HG03103 (cell line): ENCODE results near the gene LYRM2.

ENCODE experiments used
- ATAC-seq: cut with Tn5 transposase; IDR thresholded peaks from one replicate; pipeline ENCODE4 v1.9.1; 2021; ENCODE audit warnings: low read depth; ENCODE audit not compliant: unreplicated experiment

The LYRM2 gene

DNA sequence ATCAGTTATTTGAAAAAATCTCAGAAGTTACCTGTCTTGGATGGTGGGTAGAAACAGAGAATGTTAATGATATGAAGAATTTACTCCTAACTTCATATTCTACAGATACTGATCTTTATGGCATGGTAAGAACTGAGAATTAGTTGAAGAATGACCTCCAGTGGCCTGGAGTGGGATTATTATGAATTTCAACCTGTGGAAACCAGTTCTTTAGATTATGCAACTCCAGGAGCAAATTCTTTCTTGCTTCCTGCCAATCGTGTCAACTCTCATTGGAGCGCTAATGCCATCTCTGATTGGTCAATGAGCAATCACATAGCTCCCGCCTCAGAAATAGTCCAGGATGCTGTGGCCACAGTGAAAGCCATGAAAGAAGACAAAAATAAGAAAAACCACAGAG, 40.6 kb downstream of the LYRM2 start:
- ATAC-seq, result no peak

DNA sequence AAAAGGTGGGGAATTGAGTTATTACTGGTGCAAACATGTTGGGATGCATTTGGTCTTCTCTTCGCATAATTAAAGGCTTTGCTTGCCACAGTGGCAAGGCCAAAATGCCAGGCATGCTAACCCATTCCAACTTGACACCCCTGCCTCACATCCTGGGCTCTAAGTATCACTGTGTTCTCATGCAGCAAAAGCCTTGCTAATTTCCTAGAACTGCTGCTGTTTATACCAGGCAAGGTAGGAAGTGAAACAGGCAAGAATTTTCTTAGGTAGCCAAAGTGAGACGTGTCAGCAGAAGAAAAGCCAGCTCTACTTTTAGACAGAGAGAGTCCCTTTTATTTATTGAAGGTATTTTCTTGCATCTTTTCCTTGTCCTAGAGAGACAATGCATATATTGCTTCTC, 41.2 kb downstream of the LYRM2 start:
- ATAC-seq, result no peak

DNA sequence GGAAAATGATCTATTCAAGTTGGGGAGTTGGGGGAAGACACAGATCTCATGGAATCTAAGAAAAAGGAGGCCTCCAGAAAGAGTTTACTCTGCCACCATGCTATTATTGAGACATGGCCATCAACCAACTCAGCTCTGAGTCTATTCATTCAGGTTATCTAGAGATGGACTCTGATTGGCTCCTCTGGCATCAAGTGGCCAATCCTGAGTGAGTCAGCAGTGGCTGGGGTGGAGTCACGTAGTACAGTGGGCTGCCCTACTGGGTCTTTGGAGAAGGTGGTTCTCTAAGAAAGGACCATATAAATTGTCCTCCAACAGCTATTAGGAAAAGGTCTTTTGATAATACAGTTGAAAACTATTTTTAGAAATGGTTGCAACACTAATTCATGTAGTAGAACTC, 42.1 kb downstream of the LYRM2 start:
- no peak for ATAC-seq

DNA sequence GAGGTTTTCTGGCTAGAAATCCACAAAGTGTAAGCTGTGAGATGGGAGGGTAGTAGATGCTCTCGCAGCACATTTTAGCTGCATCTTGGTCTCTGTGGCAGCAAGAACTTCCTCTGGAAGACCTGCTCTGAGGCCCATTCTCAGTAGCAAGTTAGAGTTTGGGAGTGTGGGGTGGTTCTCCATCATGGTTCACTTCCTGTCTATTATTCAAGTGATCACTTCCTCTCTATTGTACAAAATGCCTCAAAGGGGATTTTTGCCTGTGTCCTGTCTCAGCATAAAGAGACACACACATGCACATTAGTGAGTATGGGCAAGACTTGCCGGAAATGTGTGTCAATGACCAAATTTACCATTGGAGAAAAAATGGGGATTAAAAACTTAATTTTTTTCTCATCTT, 42.5 kb downstream of the LYRM2 start:
- peak; percentile 82 for ATAC-seq

DNA sequence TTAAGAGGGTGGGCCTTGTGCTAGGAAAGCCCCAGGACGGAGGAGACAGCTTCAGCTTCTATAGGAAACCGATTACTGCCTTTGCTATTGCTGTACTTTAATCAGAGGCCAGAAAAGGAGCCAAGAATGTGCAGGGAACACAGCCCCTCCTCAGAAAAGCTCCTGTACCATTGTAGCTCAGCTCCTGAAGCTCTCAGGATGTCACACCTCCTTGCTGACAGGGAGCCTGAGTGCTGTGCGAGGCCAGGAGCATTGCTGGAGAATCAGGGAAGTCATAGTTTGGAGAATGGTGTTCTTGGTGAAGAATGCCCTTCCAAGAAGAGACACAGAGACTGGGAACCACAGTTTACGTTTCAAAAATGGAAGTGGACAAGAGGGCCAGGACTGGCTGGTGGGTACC, 46.8 kb downstream of the LYRM2 start:
- ATAC-seq, result no peak

DNA sequence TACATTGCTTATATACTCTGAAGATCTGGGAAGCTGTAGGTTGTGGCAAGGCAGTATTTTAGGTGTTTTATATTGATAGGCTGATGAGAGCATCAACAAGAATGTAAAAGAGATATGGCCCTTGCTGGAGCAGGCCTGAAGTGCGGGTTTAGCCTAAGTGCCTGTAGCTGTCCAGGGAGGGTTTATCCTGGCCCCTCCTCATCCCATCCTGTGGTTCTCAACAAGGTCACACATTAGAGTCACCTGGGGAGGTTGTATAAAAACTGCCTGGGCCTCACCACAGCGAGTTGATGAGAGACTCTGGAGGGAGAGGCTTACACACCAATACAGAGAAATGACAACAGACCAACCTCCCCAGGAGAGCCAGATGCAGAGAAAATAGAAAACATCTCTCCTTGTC, 48.4 kb downstream of the LYRM2 start:
- ATAC-seq, result no peak

DNA sequence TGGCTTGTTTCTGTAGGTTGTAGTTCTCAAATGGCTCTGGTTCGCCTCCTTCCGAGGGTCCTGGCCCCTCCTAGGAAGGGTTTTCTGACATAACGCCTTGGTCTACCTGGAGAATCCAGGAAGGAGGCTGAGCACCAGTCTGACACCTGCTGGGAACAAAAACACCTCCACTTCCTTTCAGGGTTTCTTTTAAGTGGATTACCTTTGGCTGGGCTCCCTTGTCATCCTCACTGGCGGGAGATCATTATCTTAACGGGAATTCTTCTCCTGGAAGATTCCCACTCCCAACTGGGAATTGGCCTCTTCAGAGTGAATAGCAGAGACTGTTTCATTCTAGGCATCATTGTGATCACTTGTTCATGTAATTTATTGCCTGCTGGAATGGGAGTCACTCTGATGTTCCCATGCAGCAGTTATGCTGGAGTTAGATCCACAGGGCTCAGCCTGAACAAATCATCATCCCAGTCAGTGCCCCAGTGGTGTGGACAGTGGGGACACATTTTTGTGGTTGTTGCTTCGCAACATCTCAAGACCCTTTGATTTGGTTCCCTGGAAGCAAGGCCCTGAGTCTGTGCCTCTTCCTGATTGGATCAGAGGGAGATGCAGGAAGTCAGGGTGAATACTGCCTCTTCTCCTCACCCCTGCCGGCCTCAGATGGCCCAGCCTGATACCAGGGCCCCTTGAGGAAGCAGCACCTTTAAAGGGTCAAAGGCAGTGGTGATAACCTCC, 49.1 kb downstream of the LYRM2 start:
- no peak for ATAC-seq

DNA sequence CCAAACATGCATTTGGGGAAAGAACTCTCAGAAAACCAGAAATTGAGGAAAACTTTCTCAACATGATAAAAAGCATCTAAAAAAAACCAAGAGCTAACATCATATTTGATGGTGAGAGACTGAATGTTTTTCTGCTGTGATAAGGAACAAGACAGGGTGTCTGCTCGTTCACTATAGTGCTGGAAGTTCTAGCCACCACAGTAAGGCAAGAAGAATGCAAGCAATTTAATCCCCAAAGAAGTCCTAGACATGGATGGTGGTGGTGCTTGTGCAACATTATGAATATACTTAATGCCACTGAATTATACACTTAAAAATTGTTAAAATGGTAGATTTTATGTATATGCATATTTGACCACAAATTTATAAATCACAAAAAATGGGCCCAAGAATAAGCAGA, 53.4 kb downstream of the LYRM2 start:
- no peak for ATAC-seq

DNA sequence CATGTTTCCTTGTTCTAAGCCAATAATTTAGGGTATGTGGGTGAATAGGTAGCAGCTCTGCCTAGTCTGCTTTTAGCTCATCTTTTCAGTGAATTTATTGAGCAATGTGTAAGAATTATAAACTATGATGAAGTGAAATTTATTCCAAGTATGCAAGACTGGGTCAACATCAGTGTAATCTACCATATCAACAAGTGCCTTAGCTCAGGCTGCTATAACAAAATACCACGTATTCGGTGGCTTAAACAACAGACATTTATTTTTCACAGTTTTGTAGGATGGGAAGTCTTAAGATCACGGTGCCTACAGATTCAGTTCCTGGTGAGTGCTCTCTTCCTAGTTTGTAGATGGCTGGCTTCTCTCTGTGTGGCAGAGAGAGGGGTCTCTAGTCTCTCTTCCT, 54.0 kb downstream of the LYRM2 start:
- ATAC-seq, result no peak

DNA sequence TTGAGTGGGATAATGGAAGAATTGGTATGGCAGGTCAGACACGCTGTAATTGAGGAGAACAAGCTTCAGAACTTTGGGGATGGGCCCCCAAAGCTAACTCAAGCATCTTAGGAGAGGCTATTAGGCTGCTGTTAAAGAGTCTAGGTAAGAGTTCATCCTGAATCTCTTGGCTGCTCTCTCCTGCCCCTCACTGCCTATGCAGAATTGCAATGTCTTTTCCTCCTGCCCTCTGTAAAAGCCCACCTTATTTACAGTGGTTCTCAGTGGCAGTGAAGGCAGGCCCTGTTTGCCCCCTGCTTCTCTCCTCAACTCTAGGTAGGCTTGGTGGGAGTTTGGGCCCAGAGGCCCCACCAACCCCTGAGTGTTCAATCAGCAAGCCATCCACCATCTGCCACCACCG, 55.0 kb downstream of the LYRM2 start:
- no peak for ATAC-seq

DNA sequence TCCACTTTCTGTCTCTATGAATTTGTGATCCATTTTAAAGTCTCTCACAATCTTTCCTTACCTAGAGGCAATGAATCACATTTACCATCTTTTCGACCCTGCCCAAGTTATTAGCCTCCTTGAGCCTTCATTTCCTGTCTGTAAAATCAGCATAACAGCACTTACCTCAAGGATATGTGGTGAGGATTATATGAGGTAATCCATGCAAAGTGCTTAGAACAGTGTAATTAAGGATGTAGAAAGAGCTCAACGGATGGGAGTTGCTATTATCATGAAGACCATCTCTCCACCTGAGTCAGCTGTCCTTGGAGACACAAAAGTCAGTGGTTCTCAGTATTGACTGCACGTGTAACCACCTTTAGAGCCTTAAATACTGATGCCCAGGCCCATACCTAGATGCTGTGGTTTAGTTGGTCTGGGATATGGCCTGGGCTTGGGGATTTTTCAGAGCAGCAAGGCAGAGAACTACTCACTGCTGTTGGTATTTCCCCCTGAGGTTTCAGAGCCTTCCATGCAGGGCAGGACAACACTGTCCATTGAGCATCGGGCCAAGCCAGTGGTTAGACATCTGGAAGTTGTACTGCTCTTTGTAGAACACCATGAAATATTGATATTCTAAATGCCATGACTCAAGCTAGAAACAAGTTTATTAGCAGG, 55.8 kb downstream of the LYRM2 start:
- no peak for ATAC-seq

DNA sequence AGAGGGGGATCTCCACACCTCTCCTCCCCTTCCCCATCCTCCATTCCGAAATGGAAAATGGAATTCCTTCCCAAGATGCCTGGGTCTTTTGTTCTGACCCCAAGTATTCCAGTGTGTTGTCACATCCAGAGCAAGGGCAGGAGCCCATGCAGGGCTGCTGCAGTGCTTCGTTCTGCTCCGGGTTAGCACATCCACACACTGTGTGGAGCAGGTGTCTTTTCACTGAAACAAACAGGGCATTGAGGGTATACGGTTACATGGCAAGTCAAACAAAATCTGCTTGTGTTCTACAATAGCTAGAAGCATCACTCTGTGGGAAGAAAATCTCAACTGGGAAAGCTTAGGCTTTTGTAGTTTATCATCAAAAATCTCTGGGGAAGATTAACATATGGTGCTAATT, 56.9 kb downstream of the LYRM2 start:
- no peak for ATAC-seq

DNA sequence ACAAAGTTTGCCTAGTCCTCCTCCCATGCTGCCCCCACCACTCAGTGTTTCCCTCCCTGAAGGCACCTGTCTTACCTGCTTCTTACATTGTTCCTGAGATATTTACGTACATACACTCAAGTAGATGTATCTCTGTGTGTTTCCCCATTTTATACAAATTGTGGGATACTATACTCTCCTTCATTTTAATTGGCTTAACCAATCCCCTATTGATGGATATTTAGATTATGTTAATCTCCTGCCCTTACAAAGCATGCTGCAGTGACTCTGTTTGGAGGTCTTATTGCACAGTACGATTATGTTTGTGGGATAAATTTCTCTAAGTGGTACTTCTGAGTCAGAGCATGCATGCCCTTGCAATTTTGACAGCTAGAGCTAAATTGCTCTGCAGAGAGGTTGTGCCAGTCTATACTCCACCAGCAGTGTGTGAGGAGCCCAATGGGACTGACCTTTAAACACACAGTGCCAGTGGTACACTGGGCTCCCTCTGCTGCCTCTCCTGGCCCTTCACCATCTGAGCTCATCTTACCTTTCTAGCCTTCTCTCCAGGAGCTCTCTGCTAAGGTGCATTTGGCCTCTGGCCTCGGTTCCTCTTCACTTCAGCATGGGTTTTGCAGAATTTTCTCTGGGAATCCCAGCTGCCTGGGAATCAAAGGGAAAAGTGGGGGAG, 57.4 kb downstream of the LYRM2 start:
- no peak for ATAC-seq

DNA sequence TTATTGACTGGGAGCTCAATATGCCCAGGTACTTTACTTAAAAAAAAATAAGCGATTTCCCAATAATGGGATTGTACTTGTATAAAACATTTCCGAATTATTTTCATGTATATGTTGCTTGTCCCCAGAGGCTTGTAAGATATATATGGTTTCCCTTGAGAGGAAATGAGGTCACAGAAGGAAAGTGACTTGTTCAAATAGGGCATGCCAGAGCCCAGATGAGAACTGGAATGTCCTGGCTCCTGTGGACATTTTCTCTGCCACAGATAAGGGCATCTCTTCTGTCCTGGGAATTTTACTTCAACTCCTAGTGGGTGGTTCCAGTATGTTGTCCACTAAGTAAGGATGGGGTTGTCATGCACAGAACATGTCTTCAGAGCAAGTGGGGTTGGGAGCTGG, 63.0 kb downstream of the LYRM2 start:
- ATAC-seq, result no peak

DNA sequence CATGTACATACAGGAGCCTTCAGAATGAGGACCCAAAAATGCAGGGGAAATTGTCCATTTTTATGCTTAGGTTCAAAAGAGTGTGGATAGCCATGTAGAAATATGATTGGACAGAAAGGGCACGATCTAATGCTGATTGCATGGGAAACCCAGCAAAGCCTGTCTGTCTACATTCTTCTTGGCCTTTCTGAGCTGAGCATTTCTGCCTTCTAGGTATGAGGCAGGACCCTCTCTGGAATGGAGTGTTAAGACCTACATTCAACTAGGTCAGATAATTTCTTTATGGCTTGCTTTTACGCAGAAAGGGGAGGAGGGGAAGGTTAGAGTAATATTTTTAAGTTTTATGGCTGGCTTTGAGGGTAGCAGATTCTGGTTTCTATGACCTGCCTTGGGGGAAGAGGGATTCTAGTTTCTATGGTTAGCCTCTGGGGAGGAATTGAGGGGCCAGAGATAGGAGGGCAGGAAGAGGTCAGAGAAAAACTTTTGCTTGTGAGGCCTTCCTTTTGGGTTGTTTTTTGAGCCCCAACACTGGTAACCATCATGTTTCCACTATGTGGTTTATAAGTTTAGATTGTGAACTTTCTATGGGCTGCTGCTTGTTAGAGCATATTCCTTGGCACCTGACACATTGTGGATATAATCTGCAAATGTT, 63.5 kb downstream of the LYRM2 start:
- no peak for ATAC-seq

DNA sequence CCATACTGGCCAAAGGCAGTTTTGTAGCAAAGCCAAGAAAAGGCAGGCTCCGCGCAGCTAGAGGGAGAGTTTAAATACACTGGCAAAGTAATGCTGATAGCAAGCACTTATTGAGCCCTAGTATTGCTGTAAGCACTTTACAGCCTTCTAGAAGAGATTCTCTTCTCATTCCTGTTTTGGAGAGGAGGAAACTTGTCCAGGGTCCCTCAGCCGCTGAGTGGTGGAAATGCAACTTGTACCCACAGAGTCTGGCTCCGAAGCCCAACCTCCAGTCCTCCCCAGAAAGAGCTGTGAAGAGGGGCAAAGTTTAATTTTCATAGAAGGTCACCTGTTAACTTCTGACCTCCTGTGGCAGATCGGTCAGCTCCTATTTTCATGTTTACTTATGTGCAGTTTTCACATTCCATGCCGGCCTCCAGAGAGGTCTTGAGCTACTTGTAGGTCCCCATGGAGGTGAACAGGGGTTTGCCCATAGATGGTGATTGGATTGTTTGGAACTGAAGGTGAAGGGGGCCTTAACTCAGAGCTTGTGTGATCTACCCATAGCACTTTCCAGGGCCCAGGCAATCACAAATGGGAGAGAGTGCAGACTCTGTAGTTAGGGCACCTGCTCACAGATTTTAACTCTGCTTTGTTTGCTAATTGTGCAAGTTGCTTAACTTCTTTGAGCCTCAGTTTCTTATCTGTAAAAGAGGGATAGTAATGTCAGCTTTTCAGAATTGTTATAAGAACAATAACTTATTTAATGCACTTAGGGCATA, 70.7 kb downstream of the LYRM2 start:
- ATAC-seq, result no peak

DNA sequence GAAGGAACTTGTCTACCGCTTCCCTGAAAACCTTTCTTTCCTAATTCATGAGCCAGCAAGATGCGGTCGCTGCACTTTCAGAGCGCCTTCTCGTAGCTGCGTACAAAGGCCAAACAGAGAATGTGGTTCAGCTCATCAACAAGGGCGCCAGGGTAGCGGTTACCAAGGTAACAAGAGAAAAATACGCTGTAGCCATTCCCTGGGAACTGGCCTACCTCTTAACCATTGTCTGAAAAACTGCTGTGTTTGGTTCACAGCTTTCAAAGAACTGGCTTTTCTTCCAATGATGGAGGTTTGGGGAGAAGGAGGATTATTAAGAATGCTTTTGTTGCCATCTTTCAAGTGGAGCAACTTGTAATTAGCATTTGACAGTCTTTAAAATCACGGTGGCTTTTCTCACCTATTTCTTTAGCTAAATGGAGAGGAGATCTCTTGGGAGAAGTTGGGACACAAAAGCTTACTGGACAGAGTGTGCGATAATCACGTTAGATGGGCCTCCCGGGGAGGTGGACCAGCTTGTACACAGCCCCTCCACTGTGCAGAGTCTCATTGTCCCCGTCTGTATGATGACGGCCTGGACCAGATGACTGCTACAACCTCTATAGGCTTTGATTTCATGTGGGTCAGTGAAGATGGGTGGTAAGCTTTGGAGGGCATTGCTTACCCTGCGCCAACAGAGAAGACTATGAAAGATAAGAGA, 71.5 kb downstream of the LYRM2 start:
- ATAC-seq, result no peak

DNA sequence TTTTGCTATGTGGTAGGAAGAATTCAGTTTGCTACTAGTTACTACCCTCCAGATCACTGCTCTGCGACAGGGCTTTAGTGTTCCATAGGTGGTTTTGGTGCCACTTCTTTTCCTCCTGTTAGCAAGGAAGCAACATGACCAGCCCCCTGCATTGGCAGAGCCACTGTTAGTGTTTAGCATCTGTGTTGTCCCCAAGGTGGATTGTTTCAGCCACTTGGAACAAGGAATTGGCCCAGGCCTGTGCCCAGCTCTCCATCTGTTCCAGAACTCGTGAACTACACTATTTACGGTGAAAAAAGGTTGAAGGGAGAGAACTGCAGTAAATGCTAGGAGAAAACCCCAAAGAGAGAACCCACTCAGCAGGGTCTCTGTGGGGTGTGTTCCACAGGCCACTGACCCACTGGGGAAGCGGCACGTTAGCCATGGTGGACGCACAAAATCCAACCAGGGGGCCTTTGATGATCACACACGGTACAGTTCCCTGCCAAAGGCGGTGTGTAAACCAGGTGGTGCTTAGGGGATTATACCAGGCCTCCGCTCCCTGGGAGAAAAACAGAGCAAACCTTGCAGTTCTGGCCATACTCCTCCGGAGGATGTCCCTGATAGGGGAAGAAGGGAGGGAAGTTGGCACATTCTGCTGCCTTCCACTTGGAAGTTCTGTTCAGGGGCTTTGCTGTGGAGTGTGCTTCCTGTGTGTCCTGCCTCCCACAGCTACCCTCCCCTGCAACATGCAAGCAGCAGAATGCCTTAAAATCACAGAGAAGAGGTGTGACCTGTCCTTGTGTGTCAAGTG, 72.3 kb downstream of the LYRM2 start:
- no peak for ATAC-seq

DNA sequence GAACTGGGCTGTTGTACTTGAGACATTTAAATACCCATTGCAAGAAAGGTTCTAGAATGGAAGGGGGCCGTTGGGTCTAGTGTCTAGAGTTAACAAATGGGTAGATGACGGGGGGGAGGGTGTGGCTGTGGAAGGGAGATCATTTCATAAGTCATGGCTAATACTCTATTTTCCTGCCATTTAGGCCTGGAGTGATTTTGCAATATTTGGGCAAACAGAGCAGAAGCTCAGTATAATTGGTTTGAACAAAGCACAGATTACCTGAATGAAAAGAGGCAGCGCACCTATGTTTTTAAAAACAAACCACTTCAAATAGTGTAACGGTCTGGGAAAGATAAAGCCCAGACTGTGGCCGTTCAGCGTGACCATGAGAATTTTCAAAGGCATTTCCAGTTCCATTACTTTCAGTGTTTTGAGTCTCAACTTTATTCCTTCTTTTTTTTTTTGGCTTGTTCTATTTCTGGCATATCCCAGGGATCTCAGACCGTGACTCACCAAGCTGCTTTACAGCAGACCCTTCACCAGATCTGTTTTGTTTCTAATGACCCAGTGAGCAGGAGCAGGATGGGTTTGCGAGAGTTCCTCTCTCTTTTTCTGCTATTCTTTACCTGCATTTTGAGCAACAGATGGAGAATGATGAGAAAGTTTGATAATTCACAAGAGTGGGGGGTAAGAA, 73.7 kb downstream of the LYRM2 start:
- no peak for ATAC-seq
